ENCODE results near the gene GET3. TPM values are rescaled to one million over a fixed set of nuclear protein-coding genes. Genes with fewer than 3 reads are reported as not detected.
"Not testable (repeated sequence)": the region's sequence is repeated elsewhere in the genome, so short reads cannot be mapped to it uniquely, and the experiment has no call there.

The GET3 gene
- total RNA-seq, 1 donor from 2014 or later: 96.8 TPM

GRCh38 chr19:12715102-12715501, 22.2 kb upstream of the GET3 start:
- DNase-seq (ENCODE audit: low read depth): no peak

GRCh38 chr19:12715929-12716328, 21.4 kb upstream of the GET3 start:
- no peak for DNase-seq (ENCODE audit: low read depth)

GRCh38 chr19:12720296-12720695, 17.0 kb upstream of the GET3 start:
- DNase-seq (ENCODE audit: low read depth): no peak

GRCh38 chr19:12720851-12721655, 16.2 kb upstream of the GET3 start:
- peak; percentile 40 for DNase-seq (ENCODE audit: low read depth)

GRCh38 chr19:12721656-12722565, 15.4 kb upstream of the GET3 start:
- DNase-seq (ENCODE audit: low read depth): peak; percentile 69

- peak; percentile 100 for DNase-seq (ENCODE audit: low read depth)
Measured at GRCh38 chr19:12722566-12723380, 14.5 kb upstream of the GET3 start.

- DNase-seq (ENCODE audit: low read depth): no peak
Measured at GRCh38 chr19:12723381-12723640, 14.0 kb upstream of the GET3 start.

- DNase-seq (ENCODE audit: low read depth): peak; percentile 72
Measured at GRCh38 chr19:12723641-12724426, 13.5 kb upstream of the GET3 start, which contains the start of gene TNPO2. TNPO2 (minus strand) TSS chr19:12723932; CDS start chr19:12720977, 2,955 bp downstream.

- not testable (repeated sequence) for DNase-seq (ENCODE audit: low read depth)
Measured at GRCh38 chr19:12725612-12726011, 11.7 kb upstream of the GET3 start.

GRCh38 chr19:12726988-12727316, 10.3 kb upstream of the GET3 start:
- no peak for DNase-seq (ENCODE audit: low read depth)

GRCh38 chr19:12727745-12728433, 9.4 kb upstream of the GET3 start:
- DNase-seq (ENCODE audit: low read depth): no peak

GRCh38 chr19:12730064-12730463, 7.2 kb upstream of the GET3 start:
- DNase-seq (ENCODE audit: low read depth): no peak

- DNase-seq (ENCODE audit: low read depth): no peak
Measured at GRCh38 chr19:12731337-12731736, 6.0 kb upstream of the GET3 start.

- peak; percentile 69 for DNase-seq (ENCODE audit: low read depth)
Measured at GRCh38 chr19:12733369-12734214, 3.7 kb upstream of the GET3 start.

- no peak for DNase-seq (ENCODE audit: low read depth)
Measured at GRCh38 chr19:12737835-12738351, 596 bp downstream of the GET3 start.

- DNase-seq (ENCODE audit: low read depth): peak; percentile 31
Measured at GRCh38 chr19:12745166-12745897, 8.0 kb downstream of the GET3 start.

- DNase-seq (ENCODE audit: low read depth): no peak
Measured at GRCh38 chr19:12748489-12748888, 11.2 kb downstream of the GET3 start.

GRCh38 chr19:12749938-12750521, 12.7 kb downstream of the GET3 start:
- peak; percentile 77 for DNase-seq (ENCODE audit: low read depth)
